Measurements from ENCODE around the gene FAM107B.

Gene FAM107B

DNA sequence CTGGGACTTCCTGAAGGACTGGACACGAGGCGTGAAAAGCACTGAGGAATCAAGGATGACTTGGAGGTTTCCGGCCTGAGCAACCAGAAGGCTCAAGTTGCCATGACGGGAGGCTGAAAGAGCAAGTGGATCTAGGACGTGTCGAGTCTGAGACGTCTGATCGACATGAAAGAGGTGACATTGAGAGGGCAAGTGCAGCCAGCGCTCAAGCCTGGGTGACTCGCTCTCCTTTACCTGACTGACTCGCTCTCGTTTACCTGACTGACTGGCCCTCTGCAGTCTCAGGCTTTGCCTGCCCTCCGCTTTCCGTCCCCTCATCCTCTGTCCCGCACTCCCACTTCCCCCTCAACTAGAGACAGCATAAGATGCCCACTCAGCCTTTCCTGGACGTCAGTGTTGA is 241.4 kb downstream of the FAM107B start:
- DNase-seq (ENCODE audit: low spot score) = no peak

DNA sequence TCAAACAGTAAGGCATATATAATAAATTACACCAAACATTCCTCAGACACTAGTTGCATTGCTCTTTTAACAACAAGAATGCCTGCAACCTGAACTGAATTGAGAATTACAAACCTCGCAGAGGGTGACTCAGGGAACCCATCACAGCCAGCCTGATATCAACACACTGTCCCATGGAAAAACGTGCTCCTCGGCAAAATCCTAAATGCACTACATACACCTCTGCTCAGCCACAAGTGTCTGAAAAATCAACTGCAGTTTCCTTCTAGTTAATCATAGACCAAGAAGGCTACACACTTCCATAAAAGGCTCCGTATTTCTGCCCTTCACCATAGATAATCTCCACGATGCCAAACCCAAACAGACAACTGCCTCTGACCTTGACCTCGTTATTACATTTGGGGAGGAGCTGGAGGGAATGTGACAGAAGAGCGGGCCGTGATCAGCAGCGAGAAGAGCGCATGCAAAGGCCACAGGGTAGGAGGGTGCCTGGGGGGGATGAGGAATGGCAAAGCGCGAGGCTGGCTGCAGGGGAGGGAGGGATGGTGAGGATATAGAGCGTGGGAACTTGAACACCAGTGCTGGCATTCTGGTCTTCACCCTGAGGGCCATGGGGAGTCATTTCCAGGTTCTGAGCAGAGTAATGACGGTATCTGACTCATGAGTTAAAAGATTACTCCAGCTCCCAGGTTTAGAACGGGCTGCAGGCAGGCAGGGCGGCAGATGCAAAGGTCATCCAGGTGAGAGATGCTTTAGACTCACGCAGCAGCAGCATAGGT is 242.0 kb downstream of the FAM107B start:
- DNase-seq (ENCODE audit: low spot score) = no peak

- no peak for DNase-seq (ENCODE audit: low spot score)
These were observed 242.7 kb downstream of the FAM107B start for GRCh38 chr10:14531974-14532373.

DNA sequence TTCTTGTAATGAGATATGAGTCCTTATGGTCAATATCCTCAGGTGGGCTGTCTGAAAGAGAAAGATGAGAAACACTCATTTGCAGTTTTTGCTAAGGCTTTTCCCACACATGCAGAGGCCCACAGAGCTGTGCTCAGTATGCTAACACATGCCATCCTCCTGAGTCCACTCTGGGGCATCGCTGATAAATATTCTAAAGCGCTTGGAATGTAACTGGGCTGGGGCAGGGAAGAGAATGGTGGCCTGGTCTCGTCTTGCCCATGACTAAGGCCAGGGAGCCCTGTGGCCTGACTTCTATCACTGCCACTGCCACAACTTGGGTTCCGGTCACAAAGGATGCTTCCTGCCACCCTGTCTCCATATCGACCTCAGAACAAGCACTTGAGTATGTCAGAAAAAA is 244.2 kb downstream of the FAM107B start:
- DNase-seq (ENCODE audit: low spot score) = no peak

- DNase-seq (ENCODE audit: low spot score) = no peak
These were observed 245.3 kb downstream of the FAM107B start for GRCh38 chr10:14529351-14529750.

DNA sequence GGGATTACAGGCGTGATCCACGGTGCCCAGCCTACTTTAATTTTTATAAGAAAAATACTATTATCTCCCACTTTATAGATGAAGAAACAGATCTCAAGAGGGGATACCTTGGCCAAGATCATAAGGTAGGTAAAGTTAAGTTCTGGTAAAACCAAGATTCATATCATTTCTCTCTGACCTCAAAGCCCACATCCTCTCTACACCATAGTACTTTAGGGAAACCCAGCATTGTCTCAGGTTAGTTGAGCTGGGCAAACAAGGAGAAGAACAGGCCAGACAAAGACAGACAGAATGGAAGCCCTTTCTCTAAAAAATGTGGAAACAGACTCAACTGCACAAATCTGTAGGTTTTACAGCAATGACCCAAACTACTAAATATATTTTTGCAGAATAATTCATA is 246.2 kb downstream of the FAM107B start:
- peak; percentile 48 for DNase-seq (ENCODE audit: low spot score)

- DNase-seq (ENCODE audit: low spot score) = no peak
These were observed 246.8 kb downstream of the FAM107B start for GRCh38 chr10:14527915-14528314.

GRCh38 chr10:14527134-14527844 is 247.4 kb downstream of the FAM107B start:
- DNase-seq (ENCODE audit: low spot score) = no peak

DNA sequence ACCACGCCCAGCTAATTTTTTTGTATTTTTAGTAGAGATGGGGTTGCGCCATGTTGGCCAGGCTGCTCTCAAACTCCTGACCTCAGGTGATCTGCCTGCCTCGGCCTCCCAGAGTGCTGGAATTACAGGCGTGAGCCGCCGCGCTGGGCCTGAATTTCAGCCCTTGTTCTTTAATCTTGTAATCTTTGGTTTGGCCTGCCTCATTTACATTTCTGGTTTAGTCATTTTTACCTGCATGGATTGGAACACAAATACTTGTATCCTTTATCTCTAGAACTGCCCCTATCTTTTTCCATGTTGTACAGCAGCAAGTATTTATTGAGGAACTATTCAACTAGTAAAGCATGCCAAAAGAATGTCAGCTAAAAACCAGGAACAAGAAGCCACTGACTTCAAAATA is 248.4 kb downstream of the FAM107B start:
- DNase-seq (ENCODE audit: low spot score) = no peak

- no peak for DNase-seq (ENCODE audit: low spot score)
These were observed 249.9 kb downstream of the FAM107B start for GRCh38 chr10:14524691-14525324.

- DNase-seq (ENCODE audit: low spot score) = no peak
These were observed 251.4 kb downstream of the FAM107B start for GRCh38 chr10:14523286-14523685.

DNA sequence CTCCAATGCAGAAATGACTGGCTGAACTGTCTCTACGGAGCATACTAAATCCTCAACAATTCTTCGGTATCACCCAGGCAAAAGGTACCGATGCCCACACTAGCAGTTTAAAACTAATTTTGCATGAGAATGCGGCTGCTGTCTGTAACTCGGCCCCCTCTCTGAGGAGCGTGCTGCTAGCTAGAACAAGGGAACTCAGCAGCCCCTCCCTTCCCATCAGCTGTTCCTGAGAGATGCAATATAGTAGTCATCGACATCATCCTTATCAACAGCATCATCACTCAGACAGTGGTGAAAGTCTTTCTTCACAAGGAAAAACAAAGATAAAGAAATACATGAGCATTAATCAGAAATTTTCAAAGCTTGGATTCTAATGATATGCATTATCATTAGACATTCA is 254.9 kb downstream of the FAM107B start:
- no peak for DNase-seq (ENCODE audit: low spot score)

GRCh38 chr10:14518149-14518548 is 256.5 kb downstream of the FAM107B start:
- no peak for DNase-seq (ENCODE audit: low spot score)

DNA sequence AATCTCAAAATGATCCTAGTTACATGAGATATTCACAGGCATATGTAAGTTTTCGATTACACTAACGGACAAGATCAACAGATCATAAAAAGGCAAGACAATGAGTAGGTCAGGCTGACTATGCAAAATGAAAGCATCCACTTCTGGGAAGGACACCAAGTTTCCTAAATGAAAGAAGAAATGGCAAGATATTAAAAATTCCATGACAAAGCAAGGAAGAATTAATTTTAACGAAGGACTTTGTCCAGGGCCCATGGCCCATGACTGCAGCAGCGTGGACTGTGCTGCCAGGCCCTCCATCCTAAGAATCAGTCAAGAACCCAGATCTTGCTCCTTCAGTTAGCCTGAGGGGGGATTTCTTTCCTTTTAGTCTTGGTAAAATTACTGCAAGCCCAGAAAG is 261.6 kb downstream of the FAM107B start:
- DNase-seq (ENCODE audit: low spot score) = no peak

GRCh38 chr10:14510346-14510745 is 264.4 kb downstream of the FAM107B start:
- no peak for DNase-seq (ENCODE audit: low spot score)

DNA sequence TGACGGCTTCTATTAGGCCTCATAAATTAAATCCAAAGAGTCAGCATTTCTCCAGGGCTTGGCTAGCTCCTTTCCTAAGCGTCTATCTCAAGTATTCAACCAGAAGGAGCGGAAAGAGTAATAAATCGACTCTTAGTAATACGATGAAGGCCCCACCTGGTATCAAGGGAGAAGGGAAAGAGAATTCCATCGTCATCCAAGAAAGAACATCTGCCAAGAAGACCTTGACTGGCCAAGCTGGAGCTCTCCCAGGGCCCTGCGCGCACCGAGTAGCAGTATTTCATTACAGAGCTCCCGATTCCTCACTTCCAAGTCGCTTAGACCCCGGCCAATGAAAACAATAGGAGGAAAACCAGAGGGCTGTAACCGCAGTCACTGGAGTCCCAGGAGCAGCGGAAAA is 266.0 kb downstream of the FAM107B start:
- DNase-seq (ENCODE audit: low spot score) = no peak

- no peak for DNase-seq (ENCODE audit: low spot score)
These were observed 266.9 kb downstream of the FAM107B start for GRCh38 chr10:14507781-14508180.

- DNase-seq (ENCODE audit: low spot score) = peak; percentile 59
These were observed 267.5 kb downstream of the FAM107B start for GRCh38 chr10:14507176-14507575.

- DNase-seq (ENCODE audit: low spot score) = no peak
These were observed 272.3 kb downstream of the FAM107B start for GRCh38 chr10:14502431-14502830.

- no peak for DNase-seq (ENCODE audit: low spot score)
These were observed 274.4 kb downstream of the FAM107B start for GRCh38 chr10:14500172-14500765.

DNA sequence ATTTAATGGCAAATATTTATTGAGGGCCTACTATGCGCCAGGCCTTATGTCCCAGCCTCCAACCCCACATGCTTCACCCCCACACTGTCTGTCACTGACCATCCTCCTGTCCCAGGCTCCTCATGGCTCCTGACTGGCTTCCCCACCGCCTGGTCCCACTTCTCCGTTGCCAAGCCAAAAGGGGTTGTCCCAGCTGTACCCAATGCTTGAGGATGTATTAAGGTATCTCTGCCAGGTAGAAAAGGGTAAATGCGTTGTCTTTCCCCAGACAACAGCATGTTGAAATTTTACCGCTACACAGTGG is 275.1 kb downstream of the FAM107B start:
- no peak for DNase-seq (ENCODE audit: low spot score)

DNA sequence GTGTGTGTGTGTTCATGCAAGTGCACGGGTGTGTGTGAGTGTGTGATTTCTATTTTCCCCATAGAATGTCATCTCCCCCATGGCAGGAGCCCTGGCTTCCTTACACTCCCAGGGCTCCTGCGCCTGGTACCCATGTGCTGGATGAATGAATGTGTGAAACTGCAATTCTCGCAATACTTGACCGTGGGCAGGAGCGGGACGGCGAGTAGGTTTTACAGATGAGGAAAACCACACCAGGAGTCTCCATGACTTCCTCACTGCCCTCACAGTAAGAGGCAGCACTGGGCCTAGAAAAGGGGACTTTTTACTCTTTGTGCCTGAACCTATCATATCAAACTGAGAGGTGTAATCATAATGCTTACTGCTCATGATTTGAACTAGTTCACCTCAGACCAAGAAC is 276.4 kb downstream of the FAM107B start:
- no peak for DNase-seq (ENCODE audit: low spot score)

DNA sequence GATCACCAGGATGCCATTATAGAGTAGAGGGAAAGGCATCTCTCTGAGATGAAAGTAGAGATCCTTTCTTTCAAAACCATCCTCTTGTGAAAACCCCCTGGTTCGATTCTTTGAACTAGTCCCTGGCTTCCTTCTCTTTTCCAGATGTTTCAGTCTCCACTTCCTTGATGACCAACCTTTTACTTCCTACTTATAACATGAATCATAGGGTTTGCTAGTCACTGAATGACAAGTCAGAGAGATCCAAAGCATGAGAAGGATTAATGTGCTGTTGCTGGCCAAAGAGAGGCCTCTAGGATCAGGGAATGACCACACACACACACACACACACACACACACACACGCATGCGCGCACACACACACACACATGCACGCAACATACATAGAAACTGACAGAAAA is 282.9 kb downstream of the FAM107B start:
- no peak for DNase-seq (ENCODE audit: low spot score)
